IMR-90 (cell line): ENCODE results near the gene CST7. TPM values are rescaled to one million over a fixed set of nuclear protein-coding genes. Genes with fewer than 3 reads are reported as not detected.

ENCODE experiments used
- ATAC-seq: fragments of 200-7000 bp; cut with Tn5 transposase; 2 replicates; pipeline ENCODE4 v1.9.1; 2020; ENCODE audit warnings: low read depth, mild to moderate bottlenecking, moderate library complexity
- BruUV-seq: library from RNA; stranded (reverse); fragments of 400-500 nt; replicated peaks from 2 replicates; lab custom pipeline; 2021; lab: Mats Ljungman, UMichigan
- CTCF ChIA-PET: fragments of 300-600 bp; formaldehyde crosslinking; extraction: SDS; loops from one replicate; lab custom pipeline; 2021; ENCODE audit warnings: antibody characterized with exemption; lab: Yijun Ruan, JAX
- POLR2A ChIA-PET: fragments of 300-600 bp; sonication (Branson Sonifier 250); formaldehyde crosslinking; loops from one replicate; lab custom pipeline; 2022; ENCODE audit warnings: antibody characterized with exemption; ENCODE audit not compliant: unreplicated experiment; lab: Charles Lee
- DNase-seq: peaks from one replicate; pipeline ENCODE4 v3.0.0; 2013
- H2AFZ ChIP-seq: replicated peaks from 2 replicates; pipeline ENCODE3; 2013; ENCODE audit warnings: low read length, mild to moderate bottlenecking; ENCODE audit not compliant: poor library complexity
- H2AK5ac ChIP-seq: 2 replicates; pipeline ENCODE4 v1.6.1; 2013; ENCODE audit warnings: low read depth, low read length, inconsistent platforms
- H2AK9ac ChIP-seq: replicated peaks from 2 replicates; pipeline ENCODE3; 2013; ENCODE audit warnings: mild to moderate bottlenecking, low read depth, low read length, moderate library complexity; ENCODE audit not compliant: poor library complexity
- H2BK120ac ChIP-seq: 2 replicates; pipeline ENCODE4 v1.6.1; 2013; ENCODE audit warnings: low read depth, low read length, inconsistent platforms
- H2BK15ac ChIP-seq: 3 replicates; pipeline ENCODE4 v1.6.1; 2013; ENCODE audit warnings: low read depth, low read length, inconsistent platforms
- H2BK20ac ChIP-seq: 2 replicates; pipeline ENCODE4 v1.6.1; 2013; ENCODE audit warnings: low read depth, mild to moderate bottlenecking, inconsistent platforms, low read length, moderate library complexity
- H2BK5ac ChIP-seq: 2 replicates; pipeline ENCODE4 v1.6.1; 2013; ENCODE audit warnings: mild to moderate bottlenecking, low read depth, low read length, inconsistent platforms; ENCODE audit not compliant: poor library complexity, severe bottlenecking
- H3K14ac ChIP-seq: replicated peaks from 2 replicates; pipeline ENCODE4 v1.6.1; 2013; ENCODE audit warnings: low read depth, low read length, inconsistent platforms
- H3K18ac ChIP-seq: 2 replicates; pipeline ENCODE4 v1.6.1; 2013; ENCODE audit warnings: low read depth, low read length, control low read depth
- H3K23ac ChIP-seq: 2 replicates; pipeline ENCODE4 v1.6.1; 2013; ENCODE audit warnings: low read depth, low read length, inconsistent platforms
- H3K27ac ChIP-seq: 2 replicates; pipeline ENCODE4 v1.5.1; 2013; ENCODE audit warnings: mild to moderate bottlenecking, control low read depth, low read length; ENCODE audit not compliant: insufficient read depth
- H3K27me3 ChIP-seq: 2 replicates; pipeline ENCODE4 v1.6.1; 2013; ENCODE audit warnings: low read length; ENCODE audit not compliant: control insufficient read depth, insufficient read depth
- H3K36me3 ChIP-seq: 2 replicates; pipeline ENCODE4 v1.6.1; 2013; ENCODE audit warnings: low read length, mixed read lengths; ENCODE audit not compliant: control insufficient read depth, insufficient read depth
- H3K4ac ChIP-seq: 2 replicates; pipeline ENCODE4 v1.6.1; 2013; ENCODE audit warnings: low read depth, low read length, inconsistent platforms
- H3K4me1 ChIP-seq: 2 replicates; pipeline ENCODE4 v1.6.1; 2013; ENCODE audit warnings: low read length, mixed read lengths; ENCODE audit not compliant: control insufficient read depth, insufficient read depth
- H3K4me2 ChIP-seq: 2 replicates; pipeline ENCODE4 v1.6.1; 2013; ENCODE audit warnings: low read depth, mild to moderate bottlenecking, control low read depth, low read length, moderate library complexity
- H3K4me3 ChIP-seq: 2 replicates; pipeline ENCODE4 v1.5.1; 2013; ENCODE audit warnings: low read depth, mild to moderate bottlenecking, control low read depth, low read length, moderate library complexity; ENCODE audit not compliant: insufficient read depth
- H3K56ac ChIP-seq: 2 replicates; pipeline ENCODE4 v1.6.1; 2013; ENCODE audit warnings: low read length, inconsistent platforms; ENCODE audit not compliant: insufficient read depth; ENCODE audit errors: extremely low read depth
- H3K79me1 ChIP-seq, 2 experiments: 2 replicates each; pipeline ENCODE4 v1.6.1; 2013; ENCODE audit warnings: low read length in 2 of 2, inconsistent platforms in 1 of 2, low read depth in 1 of 2
- H3K9ac ChIP-seq: 2 replicates; pipeline ENCODE4 v1.6.1; 2013; ENCODE audit warnings: low read depth, low read length, control low read depth
- H3K9me1 ChIP-seq: 2 replicates; pipeline ENCODE4 v1.6.1; 2013; ENCODE audit warnings: low read length, inconsistent platforms; ENCODE audit not compliant: insufficient read depth
- H3K9me3 ChIP-seq: 2 replicates; pipeline ENCODE4 v1.6.1; 2013; ENCODE audit warnings: low read length; ENCODE audit not compliant: control insufficient read depth, insufficient read depth
- H4K20me1 ChIP-seq: 2 replicates; pipeline ENCODE4 v1.6.1; 2013; ENCODE audit warnings: low read length, inconsistent platforms; ENCODE audit not compliant: insufficient read depth
- H4K5ac ChIP-seq: 2 replicates; pipeline ENCODE4 v1.6.1; 2013; ENCODE audit warnings: mild to moderate bottlenecking, low read depth, low read length, control low read depth
- H4K8ac ChIP-seq, 2 experiments: 2 replicates each; pipeline ENCODE4 v1.6.1; 2013; ENCODE audit warnings: low read depth in 2 of 2, low read length in 2 of 2, control low read depth in 1 of 2, inconsistent platforms in 1 of 2
- H4K91ac ChIP-seq: 2 replicates; pipeline ENCODE4 v1.6.1; 2013; ENCODE audit warnings: low read depth, low read length, inconsistent platforms; ENCODE audit not compliant: insufficient read depth
- BHLHE40 ChIP-seq: fragments of 150-350 bp; IDR thresholded peaks from 2 replicates; pipeline ENCODE4 v1.6.1; 2016; ENCODE audit warnings: mild to moderate bottlenecking, low read depth, low read length
- CHD1 ChIP-seq: IDR thresholded peaks from 2 replicates; pipeline ENCODE4 v1.6.1; 2012; ENCODE audit warnings: low read depth, low read length, improper control_type of control experiment
- MXI1 ChIP-seq: IDR thresholded peaks from 2 replicates; pipeline ENCODE4 v1.6.1; 2012; ENCODE audit warnings: low read depth, mild to moderate bottlenecking, low read length, moderate library complexity, borderline replicate concordance
- POLR2A ChIP-seq: IDR thresholded peaks from 2 replicates; pipeline ENCODE4 v1.6.1; 2012; ENCODE audit warnings: mild to moderate bottlenecking, low read depth, low read length
- SMC3 ChIP-seq: fragments of 150-350 bp; IDR thresholded peaks from 2 replicates; pipeline ENCODE4 v1.6.1; 2016; ENCODE audit warnings: low read depth, mild to moderate bottlenecking, antibody characterized with exemption, low read length, moderate library complexity
- WGBS, 2 experiments: methylation state at CpG; one replicate each; pipeline versions ENCODE4 v1.1.5 to v1.1.7; 2013; ENCODE audit warnings: missing lambda C conversion rate in 2 of 2; ENCODE audit not compliant: insufficient read length in 1 of 2; ENCODE audit errors: extremely low coverage in 2 of 2; 5-methylcytosine and 5-hydroxymethylcytosine counted together
- dilution Hi-C: fragments of 300-500 bp; cut with HindIII; formaldehyde crosslinking; loops from one replicate; pipeline ENCODE4 v1.14.3; 2018; ENCODE audit warnings: low sequenced_read_pairs; ENCODE audit not compliant: unreplicated experiment
- in situ Hi-C: fragments of 300-500 bp; cut with MboI; formaldehyde crosslinking; loops from 3 replicates; pipeline ENCODE4 v1.14.3; 2019; ENCODE audit warnings: low sequenced_read_pairs, inconsistent platforms, mixed read lengths
- intact Hi-C: fragments of 100-400 bp; cut with micrococcal nuclease; formaldehyde crosslinking; loops from 2 replicates; pipeline ENCODE4 v1.10.0; 2022
- polyA plus RNA-seq, 3 experiments: library from polyadenylated mRNA; depleted of rRNA; stranded (reverse); fragments of >200 nt; gene quantifications; 2 replicates each; pipeline ENCODE4 v1.2.3, GENCODE V29; 2012; ENCODE audit warnings: low replicate concordance in 1 of 3
- total RNA-seq: library from RNA; depleted of rRNA; stranded (reverse); fragments of >200 nt; gene quantifications from 2 replicates; pipeline ENCODE4 v1.2.3, GENCODE V29; 2012
- TF ChIP-seq, protein P1 (sequence below): conservative IDR thresholded peaks from 2 replicates; pipeline ENCODE4 v1.5.1; 2012; ENCODE audit warnings: mild to moderate bottlenecking, low read depth, low read length, improper control_type of control experiment
- TF ChIP-seq, protein P2 (sequence below): fragments of 150-350 bp; IDR thresholded peaks from 2 replicates; pipeline ENCODE4 v1.6.1; 2016; ENCODE audit warnings: low read depth, mild to moderate bottlenecking, low read length, moderate library complexity, borderline replicate concordance

CST7 gene
- total and polyA plus RNA-seq, 2 of the 4 experiments (the other 2 are of a cell fraction) = not detected

DNA sequence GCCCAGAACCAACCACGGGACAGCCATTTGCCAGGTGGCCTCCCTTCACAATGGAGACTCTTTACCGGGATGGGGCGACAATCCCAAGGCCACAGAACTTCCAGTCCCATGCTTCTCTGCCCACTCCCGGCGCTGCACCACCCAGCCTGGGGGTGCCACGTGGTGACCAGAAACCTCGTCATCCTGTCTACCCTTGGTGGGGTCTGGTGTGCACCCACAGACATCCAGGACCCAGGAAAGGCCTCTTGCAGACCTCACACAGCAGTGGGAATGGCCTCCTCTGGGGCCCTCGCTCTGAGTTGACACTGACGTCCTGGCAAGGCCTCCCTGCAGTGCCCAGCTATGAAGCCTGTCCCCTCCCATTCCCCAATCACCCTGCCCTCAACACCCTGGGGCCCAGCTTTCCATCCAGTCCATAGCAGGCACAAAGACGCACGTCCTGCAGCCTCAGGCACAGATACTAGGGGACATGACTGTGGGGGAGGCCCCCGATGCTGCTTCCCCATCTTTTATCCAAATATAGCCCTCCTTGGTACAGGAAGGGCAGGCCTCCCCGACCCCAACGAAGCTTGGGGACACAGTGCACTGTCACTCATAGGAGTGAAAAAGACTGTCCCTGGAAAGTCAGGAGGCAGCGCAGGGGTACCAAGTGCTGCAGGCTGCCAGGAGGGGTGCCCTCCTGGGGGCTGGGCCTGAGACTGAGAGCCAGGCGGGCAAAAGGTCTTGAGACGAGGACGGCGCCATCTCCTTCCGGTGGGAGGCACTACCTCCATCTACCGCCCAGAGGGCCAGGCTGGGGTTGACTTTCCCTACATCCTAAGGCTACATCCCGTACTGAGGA is 7.2 kb downstream of the CST7 start (continued):
- TF ChIP-seq SMC3 = no peak

DNA sequence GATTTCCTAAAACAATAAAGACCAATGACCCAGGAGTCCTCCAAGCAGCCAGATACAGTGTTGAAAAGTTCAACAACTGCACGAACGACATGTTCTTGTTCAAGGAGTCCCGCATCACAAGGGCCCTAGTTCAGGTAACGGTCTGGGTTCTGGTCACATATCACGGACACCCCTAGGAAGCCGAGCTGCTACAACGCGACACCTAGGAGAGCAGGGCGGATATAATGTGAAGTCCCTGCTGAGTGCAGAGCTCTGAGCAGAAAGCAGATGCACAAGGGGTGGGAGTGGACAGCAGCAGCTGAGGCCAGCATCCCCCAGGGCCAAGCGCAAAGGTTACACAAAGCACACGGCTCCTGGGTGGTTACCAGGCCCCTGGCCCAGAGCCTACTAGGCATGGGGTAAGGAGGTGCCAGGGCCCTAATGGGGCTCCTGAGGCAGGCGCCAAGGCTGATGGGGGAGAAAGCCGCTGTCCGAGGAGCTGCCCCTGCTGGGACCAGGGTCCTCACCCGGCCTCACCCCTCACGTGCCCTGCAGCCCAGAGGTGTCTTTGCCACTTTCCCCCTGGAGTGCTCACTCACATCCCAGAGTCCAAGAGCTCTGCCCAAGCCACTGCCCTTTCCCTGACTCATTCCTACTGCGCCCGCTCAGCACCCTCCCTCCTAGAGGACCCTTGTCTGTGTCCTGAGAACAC is 8.4 kb downstream of the CST7 start:
- in situ Hi-C loops = no loop called here
- H3K36me3 ChIP-seq = peaks cover 12% of the 10 kb centered on the region; the same call in 1 of the 2 replicates
- no peak overlapping the region for H3K27ac ChIP-seq

More for the DNA sequence above, 8.4 kb downstream of the CST7 start:
- intact Hi-C loops = no loop called here
- Histone ChIP-seq H3K27me3 (no peaks in the 10 kb centered on the region), H3K4me3 (no peak overlapping the region), H2BK120ac (no peak overlapping the region), H3K4me2 (no peak overlapping the region), H4K91ac (no peak overlapping the region), H3K9me1 (0 out of 2 replicates have a peak, but pooled peaks cover 4% of the 10 kb centered on the region), H3K9ac (no peak overlapping the region), H2AFZ (no peak overlapping the region), H3K9me3 (no peaks in the 10 kb centered on the region), H4K5ac (no peak overlapping the region), H3K18ac (no peak overlapping the region), H2BK5ac (no peak overlapping the region), H4K8ac (no peak overlapping the region), H2AK9ac (peak overlapping the region; percentile 55), H3K4ac (no peak overlapping the region), H3K23ac (no peak overlapping the region), H2BK20ac (no peak overlapping the region), H3K4me1 (no peaks in the 10 kb centered on the region), H3K79me1 (no peaks in the 10 kb centered on the region), H3K56ac (no peak overlapping the region), H2AK5ac (no peak overlapping the region), H2BK15ac (no peak overlapping the region), H3K14ac (no peak overlapping the region), H4K20me1 (no peaks in the 10 kb centered on the region)
- ChIA-PET CTCF (no interaction called here), POLR2A (no interaction called here)
- dilution Hi-C loops = no loop called here
- WGBS, 2 experiments = 94% methylated on average over 9 of the region's 18 CpGs; no CpG with 5 or more reads in 1 of the 2 experiments
- BruUV-seq = no TSS peak
- ATAC-seq (no peak), DNase-seq (no peak)
- TF ChIP-seq SMC3 (no peak), CHD1 (no peak), BHLHE40 (no peak), POLR2A (no peak), MXI1 (no peak)
- TF ChIP-seq, protein P1, sequence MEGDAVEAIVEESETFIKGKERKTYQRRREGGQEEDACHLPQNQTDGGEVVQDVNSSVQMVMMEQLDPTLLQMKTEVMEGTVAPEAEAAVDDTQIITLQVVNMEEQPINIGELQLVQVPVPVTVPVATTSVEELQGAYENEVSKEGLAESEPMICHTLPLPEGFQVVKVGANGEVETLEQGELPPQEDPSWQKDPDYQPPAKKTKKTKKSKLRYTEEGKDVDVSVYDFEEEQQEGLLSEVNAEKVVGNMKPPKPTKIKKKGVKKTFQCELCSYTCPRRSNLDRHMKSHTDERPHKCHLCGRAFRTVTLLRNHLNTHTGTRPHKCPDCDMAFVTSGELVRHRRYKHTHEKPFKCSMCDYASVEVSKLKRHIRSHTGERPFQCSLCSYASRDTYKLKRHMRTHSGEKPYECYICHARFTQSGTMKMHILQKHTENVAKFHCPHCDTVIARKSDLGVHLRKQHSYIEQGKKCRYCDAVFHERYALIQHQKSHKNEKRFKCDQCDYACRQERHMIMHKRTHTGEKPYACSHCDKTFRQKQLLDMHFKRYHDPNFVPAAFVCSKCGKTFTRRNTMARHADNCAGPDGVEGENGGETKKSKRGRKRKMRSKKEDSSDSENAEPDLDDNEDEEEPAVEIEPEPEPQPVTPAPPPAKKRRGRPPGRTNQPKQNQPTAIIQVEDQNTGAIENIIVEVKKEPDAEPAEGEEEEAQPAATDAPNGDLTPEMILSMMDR = no peak
- TF ChIP-seq, protein P2, sequence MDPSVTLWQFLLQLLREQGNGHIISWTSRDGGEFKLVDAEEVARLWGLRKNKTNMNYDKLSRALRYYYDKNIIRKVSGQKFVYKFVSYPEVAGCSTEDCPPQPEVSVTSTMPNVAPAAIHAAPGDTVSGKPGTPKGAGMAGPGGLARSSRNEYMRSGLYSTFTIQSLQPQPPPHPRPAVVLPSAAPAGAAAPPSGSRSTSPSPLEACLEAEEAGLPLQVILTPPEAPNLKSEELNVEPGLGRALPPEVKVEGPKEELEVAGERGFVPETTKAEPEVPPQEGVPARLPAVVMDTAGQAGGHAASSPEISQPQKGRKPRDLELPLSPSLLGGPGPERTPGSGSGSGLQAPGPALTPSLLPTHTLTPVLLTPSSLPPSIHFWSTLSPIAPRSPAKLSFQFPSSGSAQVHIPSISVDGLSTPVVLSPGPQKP = no peak
